Measurements from ENCODE around the gene GNAS. TPM values are rescaled to one million over a fixed set of nuclear protein-coding genes. Genes with fewer than 3 reads are reported as not detected.

GNAS gene
- total RNA-seq, 1 donor from 2014 or later = 2,003 TPM

DNA sequence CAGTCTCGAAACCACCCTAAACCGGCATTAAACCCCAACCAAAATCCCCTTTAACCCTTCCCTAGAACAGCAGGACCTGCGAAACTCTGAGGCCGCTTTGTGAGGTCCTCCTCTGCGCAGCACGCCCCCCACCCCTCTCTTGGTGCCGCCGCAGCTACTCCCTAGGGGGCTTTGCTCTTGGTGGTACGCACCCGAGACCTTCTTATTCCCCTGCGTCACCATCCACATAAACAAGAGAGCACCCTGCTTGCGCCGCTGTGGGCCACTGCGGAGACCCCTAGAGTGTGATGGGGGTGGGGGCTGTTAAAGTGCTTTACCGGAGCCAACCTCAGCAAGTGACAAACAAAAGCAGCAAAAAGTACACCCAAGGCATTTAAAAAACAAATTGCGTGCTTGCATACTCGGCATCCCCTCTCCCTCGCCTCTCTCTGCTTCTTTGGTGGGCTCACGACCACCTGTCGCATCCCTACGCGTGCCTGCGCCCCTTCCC lies 502 bp upstream of the GNAS start:
- peaks cover 28% of the 10 kb centered on the region for H3K79me2 ChIP-seq (ENCODE audit: insufficient read depth, low read length)

DNA sequence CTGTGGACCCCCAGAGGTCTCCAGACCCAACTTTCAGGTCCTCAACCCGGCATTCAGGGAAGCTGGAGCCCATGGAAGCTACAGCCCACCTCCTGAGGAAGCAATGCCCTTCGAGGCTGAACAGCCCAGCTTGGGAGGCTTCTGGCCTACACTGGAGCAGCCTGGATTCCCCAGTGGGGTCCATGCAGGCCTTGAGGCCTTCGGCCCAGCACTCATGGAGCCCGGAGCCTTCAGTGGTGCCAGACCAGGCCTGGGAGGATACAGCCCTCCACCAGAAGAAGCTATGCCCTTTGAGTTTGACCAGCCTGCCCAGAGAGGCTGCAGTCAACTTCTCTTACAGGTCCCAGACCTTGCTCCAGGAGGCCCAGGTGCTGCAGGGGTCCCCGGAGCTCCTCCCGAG lies 950 bp downstream of the GNAS start:
- H4K20me1 ChIP-seq (ENCODE audit: insufficient read depth, low read length) = no peaks in the 10 kb centered on the region
- Mint-ChIP-seq H3K36me3 (ENCODE audit: low read depth, unreplicated experiment) (peaks cover 2% of the 10 kb centered on the region), H3K9me3 (ENCODE audit: unreplicated experiment) (peaks cover 3% of the 10 kb centered on the region), H3K4me1 (ENCODE audit: low read depth, unreplicated experiment) (peaks cover 9% of the 10 kb centered on the region), H3K27ac (ENCODE audit: unreplicated experiment) (no peak overlapping the region), H3K27me3 (ENCODE audit: low read depth, unreplicated experiment) (peaks cover 30% of the 10 kb centered on the region), H3K4me3 (ENCODE audit: unreplicated experiment) (no peak overlapping the region)
- TF ChIP-seq, protein P1, sequence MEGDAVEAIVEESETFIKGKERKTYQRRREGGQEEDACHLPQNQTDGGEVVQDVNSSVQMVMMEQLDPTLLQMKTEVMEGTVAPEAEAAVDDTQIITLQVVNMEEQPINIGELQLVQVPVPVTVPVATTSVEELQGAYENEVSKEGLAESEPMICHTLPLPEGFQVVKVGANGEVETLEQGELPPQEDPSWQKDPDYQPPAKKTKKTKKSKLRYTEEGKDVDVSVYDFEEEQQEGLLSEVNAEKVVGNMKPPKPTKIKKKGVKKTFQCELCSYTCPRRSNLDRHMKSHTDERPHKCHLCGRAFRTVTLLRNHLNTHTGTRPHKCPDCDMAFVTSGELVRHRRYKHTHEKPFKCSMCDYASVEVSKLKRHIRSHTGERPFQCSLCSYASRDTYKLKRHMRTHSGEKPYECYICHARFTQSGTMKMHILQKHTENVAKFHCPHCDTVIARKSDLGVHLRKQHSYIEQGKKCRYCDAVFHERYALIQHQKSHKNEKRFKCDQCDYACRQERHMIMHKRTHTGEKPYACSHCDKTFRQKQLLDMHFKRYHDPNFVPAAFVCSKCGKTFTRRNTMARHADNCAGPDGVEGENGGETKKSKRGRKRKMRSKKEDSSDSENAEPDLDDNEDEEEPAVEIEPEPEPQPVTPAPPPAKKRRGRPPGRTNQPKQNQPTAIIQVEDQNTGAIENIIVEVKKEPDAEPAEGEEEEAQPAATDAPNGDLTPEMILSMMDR (IDR thresholded peaks at IDR 0.05; ENCODE audit: insufficient read depth, low read depth, low read length) = no peak
- TF ChIP-seq EZH2 (IDR thresholded peaks at IDR 0.05; ENCODE audit: insufficient read depth, low read length) = no peak
- H3K4me3 ChIP-seq (ENCODE audit: insufficient read depth, low read depth, low read length) = no peak overlapping the region
- no peaks in the 10 kb centered on the region for H3K36me3 ChIP-seq (ENCODE audit: insufficient read depth, low read length)
- no peaks in the 10 kb centered on the region for H3K9me3 ChIP-seq (ENCODE audit: insufficient read depth, low read depth, low read length)
- peaks cover 35% of the 10 kb centered on the region for H3K27me3 ChIP-seq (ENCODE audit: insufficient read depth, low read length)
- peaks cover 14% of the 10 kb centered on the region for H3K4me1 ChIP-seq (ENCODE audit: insufficient read depth, low read length)
- FAIRE-seq = no peak
- no peak overlapping the region for H3K27ac ChIP-seq (ENCODE audit: low read depth, low read length)
- no peak overlapping the region for H2AFZ ChIP-seq (ENCODE audit: low read depth, low read length)
- no peak overlapping the region for H3K9ac ChIP-seq (ENCODE audit: low read length)
- H3K4me2 ChIP-seq (ENCODE audit: low read length) = no peak overlapping the region
- DNase-seq (ENCODE audit: low read depth) = no peak
- peaks cover 20% of the 10 kb centered on the region for H3K79me2 ChIP-seq (ENCODE audit: insufficient read depth, low read length)

More for the DNA sequence above, 502 bp upstream of the GNAS start:
- Mint-ChIP-seq H3K27ac (ENCODE audit: unreplicated experiment) (no peak overlapping the region), H3K27me3 (ENCODE audit: low read depth, unreplicated experiment) (peaks cover 21% of the 10 kb centered on the region), H3K36me3 (ENCODE audit: low read depth, unreplicated experiment) (peaks cover 4% of the 10 kb centered on the region), H3K4me1 (ENCODE audit: low read depth, unreplicated experiment) (peaks cover 18% of the 10 kb centered on the region), H3K4me3 (ENCODE audit: unreplicated experiment) (peak overlapping the region; percentile 89), H3K9me3 (ENCODE audit: unreplicated experiment) (peaks cover 3% of the 10 kb centered on the region)
- Histone ChIP-seq H3K9me3 (ENCODE audit: insufficient read depth, low read depth, low read length) (no peaks in the 10 kb centered on the region), H4K20me1 (ENCODE audit: insufficient read depth, low read length) (no peaks in the 10 kb centered on the region), H3K4me3 (ENCODE audit: insufficient read depth, low read depth, low read length) (peak overlapping the region; percentile 77), H3K9ac (ENCODE audit: low read length) (no peak overlapping the region), H3K27me3 (ENCODE audit: insufficient read depth, low read length) (peaks cover 21% of the 10 kb centered on the region), H3K4me1 (ENCODE audit: insufficient read depth, low read length) (peaks cover 14% of the 10 kb centered on the region), H3K4me2 (ENCODE audit: low read length) (peak overlapping the region; percentile 88), H2AFZ (ENCODE audit: low read depth, low read length) (peak overlapping the region; percentile 90), H3K27ac (ENCODE audit: low read depth, low read length) (no peak overlapping the region), H3K36me3 (ENCODE audit: insufficient read depth, low read length) (no peaks in the 10 kb centered on the region)
- FAIRE-seq = no peak
- no peak for DNase-seq (ENCODE audit: low read depth)
- TF ChIP-seq, protein P1 (IDR thresholded peaks at IDR 0.05; ENCODE audit: insufficient read depth, low read depth, low read length) = no peak
- no peak for TF ChIP-seq EZH2 (IDR thresholded peaks at IDR 0.05; ENCODE audit: insufficient read depth, low read length)

DNA sequence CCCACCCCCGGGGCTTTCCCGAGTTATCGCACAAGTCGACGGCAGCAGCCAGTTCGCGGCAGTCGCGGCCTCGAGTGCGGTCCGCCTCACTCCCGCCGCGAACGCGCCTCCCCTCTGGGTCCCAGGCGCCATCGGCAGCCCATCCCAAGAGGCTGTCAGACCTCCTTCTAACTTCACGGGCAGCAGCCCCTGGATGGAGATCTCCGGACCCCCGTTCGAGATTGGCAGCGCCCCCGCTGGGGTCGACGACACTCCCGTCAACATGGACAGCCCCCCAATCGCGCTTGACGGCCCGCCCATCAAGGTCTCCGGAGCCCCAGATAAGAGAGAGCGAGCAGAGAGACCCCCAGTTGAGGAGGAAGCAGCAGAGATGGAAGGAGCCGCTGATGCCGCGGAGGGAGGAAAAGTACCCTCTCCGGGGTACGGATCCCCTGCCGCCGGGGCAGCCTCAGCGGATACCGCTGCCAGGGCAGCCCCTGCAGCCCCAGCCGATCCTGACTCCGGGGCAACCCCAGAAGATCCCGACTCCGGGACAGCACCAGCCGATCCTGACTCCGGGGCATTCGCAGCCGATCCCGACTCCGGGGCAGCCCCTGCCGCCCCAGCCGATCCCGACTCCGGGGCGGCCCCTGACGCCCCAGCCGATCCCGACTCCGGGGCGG lies 1.6 kb downstream of the GNAS start:
- H3K9ac ChIP-seq (ENCODE audit: low read length) = no peak overlapping the region
- Mint-ChIP-seq H3K27ac (ENCODE audit: unreplicated experiment) (no peak overlapping the region), H3K9me3 (ENCODE audit: unreplicated experiment) (peaks cover 3% of the 10 kb centered on the region), H3K36me3 (ENCODE audit: low read depth, unreplicated experiment) (peaks cover 2% of the 10 kb centered on the region), H3K4me1 (ENCODE audit: low read depth, unreplicated experiment) (peaks cover 8% of the 10 kb centered on the region), H3K4me3 (ENCODE audit: unreplicated experiment) (no peak overlapping the region), H3K27me3 (ENCODE audit: low read depth, unreplicated experiment) (peaks cover 32% of the 10 kb centered on the region)
- H2AFZ ChIP-seq (ENCODE audit: low read depth, low read length) = no peak overlapping the region
- no peaks in the 10 kb centered on the region for H3K36me3 ChIP-seq (ENCODE audit: insufficient read depth, low read length)
- H3K4me1 ChIP-seq (ENCODE audit: insufficient read depth, low read length) = peaks cover 14% of the 10 kb centered on the region
- H3K27me3 ChIP-seq (ENCODE audit: insufficient read depth, low read length) = peaks cover 37% of the 10 kb centered on the region
- DNase-seq (ENCODE audit: low read depth) (no peak), FAIRE-seq (no peak)
- H3K4me2 ChIP-seq (ENCODE audit: low read length) = peak overlapping the region; percentile 76
- H3K27ac ChIP-seq (ENCODE audit: low read depth, low read length) = no peak overlapping the region
- H3K79me2 ChIP-seq (ENCODE audit: insufficient read depth, low read length) = peaks cover 14% of the 10 kb centered on the region
- no peaks in the 10 kb centered on the region for H4K20me1 ChIP-seq (ENCODE audit: insufficient read depth, low read length)
- no peak for TF ChIP-seq EZH2 (IDR thresholded peaks at IDR 0.05; ENCODE audit: insufficient read depth, low read length)
- TF ChIP-seq, protein P1 (IDR thresholded peaks at IDR 0.05; ENCODE audit: insufficient read depth, low read depth, low read length) = no peak
- H3K4me3 ChIP-seq (ENCODE audit: insufficient read depth, low read depth, low read length) = peak overlapping the region; percentile 23
- H3K9me3 ChIP-seq (ENCODE audit: insufficient read depth, low read depth, low read length) = no peaks in the 10 kb centered on the region
